GM21367 (cell line): ENCODE measurements around the gene ATP2B1.

Experiments
- ATAC-seq: cut with Tn5 transposase; IDR thresholded peaks from one replicate; pipeline ENCODE4 v1.9.1; 2021; ENCODE audit not compliant: unreplicated experiment

Gene ATP2B1

DNA sequence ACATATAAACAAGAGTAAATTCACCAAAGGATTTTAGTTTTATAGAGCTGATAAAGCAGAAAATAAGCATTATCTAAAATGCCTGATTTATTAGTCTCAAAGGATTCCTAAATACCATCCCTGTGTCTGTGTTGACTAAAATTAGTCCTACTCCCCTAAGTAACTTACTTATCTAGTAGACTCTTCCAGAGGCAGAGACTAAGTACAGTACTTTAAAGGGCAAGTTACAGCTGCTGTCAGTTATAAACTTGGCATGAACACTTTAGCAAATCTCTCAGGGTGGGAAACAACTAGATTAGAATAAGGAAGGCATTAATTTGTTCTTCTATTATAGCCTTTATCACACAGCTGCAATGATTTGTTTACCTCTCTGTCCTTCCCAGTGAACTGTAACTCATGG lies 46.0 kb downstream of the ATP2B1 start:
- no peak for ATAC-seq

DNA sequence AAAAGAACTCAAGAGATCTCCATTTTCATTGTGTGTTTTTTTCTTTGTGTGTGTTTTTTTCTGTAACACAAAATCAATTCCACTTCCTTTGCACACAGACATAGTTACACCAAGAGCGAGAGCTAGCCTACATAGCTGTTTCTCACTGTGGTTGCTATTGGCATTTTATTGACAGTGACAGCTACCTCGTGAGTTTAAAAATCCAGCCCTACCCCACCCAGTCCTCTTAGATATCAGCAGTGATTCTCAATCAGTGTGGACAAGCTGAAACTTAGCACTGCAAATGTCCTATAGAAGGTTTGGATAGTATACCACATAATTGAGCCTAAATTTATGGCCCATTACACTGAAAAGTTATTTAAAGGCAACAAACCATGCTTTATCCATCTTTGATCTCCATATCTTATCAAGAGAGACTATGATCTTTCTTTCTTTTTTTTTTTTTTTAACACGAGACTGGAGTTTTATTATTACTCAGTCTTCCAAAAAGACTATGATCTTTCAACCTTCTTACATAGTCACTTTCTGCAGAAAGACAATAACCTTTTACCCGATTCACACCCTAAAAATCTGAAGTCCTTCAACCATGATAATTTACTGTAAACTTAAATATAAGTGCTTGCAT lies 46.8 kb downstream of the ATP2B1 start:
- peak; percentile 36 for ATAC-seq

DNA sequence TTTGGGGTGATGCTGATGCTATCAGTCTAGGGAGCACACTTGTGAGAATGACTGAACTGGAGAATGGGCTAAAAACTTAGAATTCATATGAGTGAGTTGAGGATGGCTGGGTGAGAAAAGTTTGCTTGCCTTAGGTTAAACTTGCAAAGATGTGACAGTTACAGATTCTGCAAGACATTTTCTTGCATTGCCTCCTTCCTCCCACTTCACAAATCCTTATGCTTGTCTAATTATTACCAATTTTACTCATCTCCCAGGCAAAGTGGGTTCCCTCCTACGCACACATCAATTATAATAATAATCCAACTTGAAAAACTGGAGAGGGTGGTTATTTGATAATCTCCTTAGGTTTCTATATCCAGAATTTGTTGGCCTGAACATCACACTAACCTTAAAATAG lies 50.9 kb downstream of the ATP2B1 start:
- ATAC-seq, result no peak

DNA sequence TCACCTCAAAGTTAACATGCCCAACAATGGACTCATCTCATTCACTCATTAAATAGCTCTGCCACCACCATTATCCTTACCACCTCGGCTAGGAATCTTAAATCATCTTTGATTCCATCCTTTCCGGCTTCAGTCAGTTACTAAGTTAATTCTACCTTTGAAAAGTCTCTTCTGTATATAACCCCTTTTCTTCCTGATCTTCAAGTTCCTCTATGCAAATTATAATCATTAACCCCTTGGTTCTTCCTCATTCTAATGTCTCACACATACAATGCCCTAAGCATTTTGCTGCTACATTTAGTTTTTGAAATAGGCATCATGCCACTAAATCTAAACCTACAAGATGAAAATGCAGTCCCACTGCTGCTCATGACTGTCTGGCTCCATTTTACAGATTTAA lies 51.6 kb downstream of the ATP2B1 start:
- ATAC-seq, result no peak

DNA sequence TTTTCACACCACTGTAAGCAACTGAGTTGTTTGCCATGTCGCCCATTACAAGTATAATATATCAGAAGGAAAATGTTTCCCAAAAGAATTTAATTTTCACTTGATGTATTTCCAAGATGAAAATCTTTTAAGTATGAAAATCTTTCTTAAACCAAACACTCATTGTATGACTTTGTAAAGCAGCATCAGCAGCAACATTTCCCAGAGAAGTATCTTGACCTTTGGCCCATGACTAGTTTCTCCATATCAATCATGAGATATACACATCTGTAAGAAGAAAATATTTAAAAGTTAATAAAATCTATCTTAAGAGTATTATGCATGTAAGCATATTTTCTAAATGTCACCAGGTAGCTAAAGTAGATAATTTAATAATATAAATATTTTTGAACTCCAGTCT lies 52.8 kb downstream of the ATP2B1 start:
- no peak for ATAC-seq

DNA sequence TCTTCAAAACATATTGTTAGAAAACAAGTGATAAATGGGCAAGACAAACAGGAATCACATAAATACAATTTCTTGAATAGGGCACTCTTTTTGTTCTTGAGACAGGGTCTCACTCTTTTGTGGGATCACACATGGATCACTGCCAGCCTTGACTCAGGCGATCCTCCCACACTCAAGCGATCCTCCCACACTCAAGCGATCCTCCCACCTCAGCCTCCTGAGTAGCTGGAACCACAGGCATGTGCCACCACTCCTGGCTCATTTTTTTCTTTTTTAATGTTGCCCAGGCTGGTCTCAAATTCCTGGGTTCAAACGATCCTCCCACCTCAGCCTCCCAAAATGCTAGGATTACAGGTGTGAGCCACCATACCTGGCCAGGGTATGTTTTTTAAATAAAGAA lies 57.4 kb downstream of the ATP2B1 start:
- no peak for ATAC-seq

DNA sequence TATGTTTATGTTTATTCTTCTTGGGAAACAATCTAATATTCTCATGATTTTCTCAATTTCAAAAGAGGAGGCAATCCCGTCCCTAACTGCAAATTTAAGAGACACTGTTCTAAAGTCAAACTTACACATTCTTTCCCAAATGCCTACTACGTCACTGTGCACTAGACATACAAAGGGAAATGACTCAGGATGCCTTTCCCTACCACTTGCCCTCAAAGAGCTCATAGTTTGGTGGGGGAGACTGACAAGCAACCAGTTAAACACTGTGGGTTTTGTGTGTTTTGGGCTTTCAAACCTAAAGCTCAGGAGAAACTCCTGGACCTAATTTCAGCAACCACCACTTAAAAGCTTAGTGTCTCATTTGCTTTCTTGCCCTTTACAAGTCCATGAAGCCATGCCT lies 58.4 kb downstream of the ATP2B1 start:
- no peak for ATAC-seq

DNA sequence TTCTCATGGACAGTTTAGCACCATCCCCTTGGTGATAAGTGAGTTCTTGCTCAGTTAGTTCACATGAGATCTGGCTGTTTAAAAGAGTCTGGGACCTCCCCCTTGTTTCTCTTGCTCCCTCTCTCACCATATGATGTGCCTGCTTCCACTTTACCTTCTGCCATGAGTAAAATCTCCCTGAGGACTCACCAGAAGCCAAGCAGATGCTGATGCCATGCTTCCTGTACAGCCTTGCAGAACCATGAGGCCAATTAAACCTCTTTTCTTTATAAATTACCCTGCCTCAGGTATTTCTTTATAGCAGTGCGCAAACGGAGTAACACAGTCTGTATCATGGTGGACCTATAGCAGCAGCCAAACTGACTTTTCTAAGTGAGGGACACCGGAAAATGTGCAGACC lies 58.8 kb downstream of the ATP2B1 start:
- no peak for ATAC-seq

DNA sequence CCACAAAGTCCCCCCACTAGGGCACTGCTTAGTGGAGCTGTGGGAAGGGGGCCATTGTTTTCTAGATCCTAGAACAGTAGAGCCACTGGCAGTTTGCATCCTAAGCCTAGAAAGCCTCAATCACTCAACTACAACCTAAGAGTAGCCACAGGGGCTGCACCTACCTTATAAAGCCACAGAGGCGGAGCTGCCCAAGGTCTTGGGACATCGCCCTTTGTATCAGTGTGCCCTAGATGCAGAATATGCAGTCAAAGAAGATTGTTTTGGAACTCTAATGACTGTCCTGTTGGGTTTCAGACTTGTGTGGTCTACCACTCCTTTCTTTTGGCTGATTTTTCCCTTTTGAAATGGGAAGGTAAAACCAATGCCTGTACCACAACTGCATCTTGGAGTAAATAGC lies 59.5 kb downstream of the ATP2B1 start:
- no peak for ATAC-seq

DNA sequence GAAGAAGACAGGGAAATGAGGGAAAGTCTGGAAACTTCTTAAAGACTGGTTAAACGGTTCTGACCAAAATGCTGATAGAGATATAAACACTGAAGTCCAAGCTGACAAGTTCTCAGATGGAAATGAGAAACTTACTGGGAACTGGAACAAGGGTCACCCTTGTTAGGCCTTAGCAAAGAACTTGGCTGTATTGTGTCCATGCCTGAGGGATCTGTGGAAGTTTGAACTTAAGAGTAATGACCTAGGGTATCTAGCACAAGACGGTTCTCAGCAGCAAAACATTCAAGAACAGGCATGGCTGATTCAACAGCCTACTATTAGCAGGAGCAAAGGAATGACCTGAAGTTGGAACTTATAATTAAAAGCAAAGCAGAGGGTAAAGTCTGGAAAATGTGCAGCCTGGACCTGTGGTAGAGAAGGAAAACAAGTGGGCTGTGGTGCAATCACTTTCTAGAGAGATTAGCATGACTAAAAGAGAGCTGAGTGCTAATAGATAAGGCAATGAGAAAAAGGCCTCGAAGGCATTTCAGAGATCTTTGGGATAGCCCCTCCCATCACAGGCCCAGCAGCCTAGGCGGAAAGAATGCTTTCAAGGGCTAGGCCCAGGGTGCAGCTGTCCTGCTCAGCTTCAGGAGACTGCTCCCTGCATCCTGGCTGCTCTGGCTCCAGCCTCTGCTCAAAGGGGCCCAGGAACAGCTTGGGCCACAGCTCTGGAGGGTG lies 60.3 kb downstream of the ATP2B1 start:
- no peak for ATAC-seq

DNA sequence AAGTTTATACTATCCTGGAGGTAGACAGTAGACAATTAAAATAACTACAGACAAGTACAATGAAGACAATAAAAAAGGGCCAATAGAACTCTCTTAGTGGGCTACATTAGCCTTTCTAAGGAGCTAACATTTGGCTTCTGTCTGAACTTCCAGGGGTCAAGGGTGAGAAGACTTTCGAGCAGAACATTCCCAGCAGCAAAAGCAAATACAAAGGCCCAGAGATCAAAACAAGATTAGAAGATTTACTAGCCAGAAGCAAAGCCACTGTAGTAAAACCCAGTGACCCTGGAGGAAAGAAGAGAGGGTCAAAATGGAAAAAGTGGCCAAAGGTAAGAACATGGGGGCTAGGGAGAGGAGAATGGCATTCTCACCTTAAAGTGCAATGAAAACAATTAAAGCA lies 63.2 kb downstream of the ATP2B1 start:
- no peak for ATAC-seq

DNA sequence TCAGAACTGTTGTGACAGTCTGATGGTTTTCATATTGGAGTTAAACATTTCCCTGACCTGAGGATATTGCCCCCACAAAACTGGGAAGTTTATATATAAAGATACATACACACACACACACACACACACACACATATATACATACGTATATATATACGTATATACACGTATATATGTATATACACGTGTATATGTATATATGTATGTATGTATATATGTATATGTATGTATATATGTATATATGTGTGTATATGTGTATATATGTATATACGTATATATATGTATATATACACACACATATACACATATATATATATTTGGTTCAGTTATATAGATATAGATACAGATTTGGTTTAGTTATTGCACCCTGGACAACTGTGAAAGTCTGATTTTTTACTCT lies 65.7 kb downstream of the ATP2B1 start:
- ATAC-seq, result no peak

DNA sequence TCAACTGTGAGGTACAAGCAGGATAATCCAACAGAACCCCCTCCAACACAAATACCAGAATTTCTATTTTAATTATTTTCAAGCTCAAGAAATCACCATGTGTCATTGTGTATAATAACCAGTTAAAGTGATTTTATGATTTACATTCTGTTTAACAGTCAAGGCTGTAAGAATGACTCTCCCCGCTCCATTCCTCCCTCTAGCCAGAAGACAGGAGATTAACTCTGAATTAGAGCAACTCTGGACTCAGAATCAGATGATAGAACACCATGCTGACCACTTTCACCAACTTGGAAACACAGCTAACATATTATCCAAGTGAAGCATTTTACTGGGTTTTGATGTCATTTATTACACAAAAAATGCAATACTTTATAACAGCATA lies 71.9 kb downstream of the ATP2B1 start:
- no peak for ATAC-seq

DNA sequence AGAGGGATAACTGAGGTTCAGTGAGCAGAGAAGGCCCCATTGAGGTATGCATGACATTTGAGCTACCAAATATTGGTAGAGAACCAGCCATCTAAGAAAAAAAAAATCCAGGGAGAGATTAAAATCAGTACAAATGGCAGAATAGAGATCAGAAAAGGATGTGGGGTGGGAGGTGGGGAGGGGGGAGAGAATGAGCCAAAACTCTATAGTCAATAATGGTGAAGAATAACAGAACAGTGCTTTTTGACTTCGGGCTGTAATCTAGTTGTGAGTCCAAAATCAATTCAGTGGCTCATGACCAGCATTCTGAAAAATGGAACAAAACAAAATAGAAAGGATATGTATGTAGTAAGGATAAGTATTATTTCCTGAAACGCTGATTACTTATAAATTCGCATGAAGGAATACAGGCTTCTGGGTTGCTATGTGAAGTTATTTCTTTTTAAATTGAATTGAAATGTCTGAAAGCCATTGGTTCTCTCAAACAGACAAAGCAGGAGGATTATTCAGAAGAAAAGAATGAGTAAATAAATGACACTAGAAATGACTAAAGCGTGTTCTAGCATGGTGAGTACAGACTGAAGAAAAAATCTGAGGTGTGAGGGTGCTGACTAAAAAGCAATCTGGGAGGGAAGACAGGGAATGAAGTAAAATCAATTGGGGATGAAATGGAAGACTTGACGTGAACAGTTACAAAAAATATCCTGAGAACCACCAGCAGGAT lies 72.4 kb downstream of the ATP2B1 start:
- ATAC-seq, result no peak

DNA sequence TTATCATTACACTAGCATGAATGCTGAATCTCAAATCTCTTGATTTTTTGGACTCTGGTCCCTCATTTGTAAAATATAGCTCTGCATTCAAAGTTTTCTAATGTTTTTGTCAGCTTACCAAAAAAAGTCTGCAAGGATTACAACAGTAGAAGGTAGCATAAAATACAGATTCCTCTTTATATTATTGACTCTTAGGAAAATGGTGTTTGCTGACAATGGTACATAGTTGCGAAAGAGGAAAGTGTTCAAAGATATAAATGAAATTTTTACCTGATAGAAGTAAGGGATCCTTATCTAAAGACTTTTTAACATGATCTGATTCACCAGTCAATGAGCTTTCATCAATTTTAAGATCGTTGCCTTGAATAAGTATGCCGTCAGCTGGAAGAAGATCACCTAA lies 74.1 kb downstream of the ATP2B1 start:
- ATAC-seq, result no peak

DNA sequence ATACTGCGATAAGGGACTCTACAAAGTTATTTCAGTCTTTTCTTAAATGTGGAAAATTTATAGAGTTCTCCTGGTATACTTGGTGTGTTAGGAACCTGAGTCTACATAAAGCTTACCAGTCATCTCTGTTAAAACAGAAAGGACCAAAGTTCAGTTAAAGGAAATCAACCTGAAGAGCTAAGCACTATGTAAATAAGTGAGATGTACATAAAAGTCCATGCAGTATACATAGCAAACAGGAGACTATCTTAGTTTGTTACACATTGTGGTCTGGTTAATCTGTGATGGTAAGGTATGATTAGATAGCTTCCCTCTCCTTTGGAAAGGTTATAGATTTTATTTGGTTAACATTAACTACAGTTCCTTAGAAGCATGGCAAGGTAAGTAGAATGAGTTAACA lies 75.9 kb downstream of the ATP2B1 start:
- ATAC-seq, result no peak

DNA sequence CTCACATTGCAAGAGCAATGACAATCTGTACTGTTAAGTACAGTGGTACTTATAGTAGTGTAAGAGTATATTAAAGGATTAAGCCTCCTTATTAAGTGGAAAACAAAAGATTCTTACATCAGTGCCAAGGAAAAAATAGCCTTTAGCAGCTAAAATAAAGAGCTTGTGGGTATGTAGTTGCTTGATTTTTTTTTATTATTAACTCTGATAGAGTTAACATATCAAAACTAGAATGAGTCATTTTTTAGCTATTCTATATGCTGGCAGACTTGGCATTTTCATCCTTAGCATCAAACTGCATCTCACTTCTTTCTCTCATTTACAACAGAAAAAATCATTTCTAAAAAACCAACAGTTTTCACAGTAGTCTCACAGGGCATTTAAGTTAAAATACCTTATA lies 86.5 kb downstream of the ATP2B1 start:
- no peak for ATAC-seq

DNA sequence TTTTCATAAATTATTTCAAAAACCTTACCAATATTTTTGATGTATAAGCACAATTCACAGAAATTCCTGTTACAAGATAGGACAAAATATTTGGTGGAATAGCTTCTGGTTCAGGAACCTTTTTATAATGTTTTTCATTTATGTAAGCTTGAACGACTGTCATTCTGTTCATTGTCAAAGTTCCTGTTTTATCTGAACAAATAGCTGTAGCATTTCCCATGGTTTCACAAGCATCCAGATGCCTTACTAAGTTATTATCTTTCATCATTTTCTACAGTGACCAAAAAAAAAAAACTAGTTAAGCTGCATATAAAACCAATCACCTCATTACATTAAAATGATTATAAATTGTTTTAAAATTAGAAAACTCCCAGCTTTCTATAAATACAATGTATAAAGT lies 87.1 kb downstream of the ATP2B1 start:
- no peak for ATAC-seq

DNA sequence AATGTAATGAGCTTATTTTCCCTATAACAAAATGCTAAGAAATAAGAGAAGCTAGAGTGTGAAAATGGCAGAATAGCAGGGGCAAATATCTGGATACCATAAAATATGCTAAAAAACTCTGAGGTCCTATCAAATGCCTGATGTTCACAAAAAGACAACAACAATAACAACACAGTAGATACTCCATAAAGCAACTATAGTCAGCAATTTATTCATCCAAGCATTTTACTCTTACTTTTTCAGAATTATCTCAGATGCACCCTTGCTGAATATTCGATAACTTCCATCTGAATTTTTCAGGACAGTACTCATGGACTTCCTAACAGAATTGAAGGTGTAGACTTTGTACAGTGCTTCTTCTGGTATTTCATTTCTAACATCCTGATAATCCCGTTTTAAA lies 88.9 kb downstream of the ATP2B1 start:
- ATAC-seq, result no peak

DNA sequence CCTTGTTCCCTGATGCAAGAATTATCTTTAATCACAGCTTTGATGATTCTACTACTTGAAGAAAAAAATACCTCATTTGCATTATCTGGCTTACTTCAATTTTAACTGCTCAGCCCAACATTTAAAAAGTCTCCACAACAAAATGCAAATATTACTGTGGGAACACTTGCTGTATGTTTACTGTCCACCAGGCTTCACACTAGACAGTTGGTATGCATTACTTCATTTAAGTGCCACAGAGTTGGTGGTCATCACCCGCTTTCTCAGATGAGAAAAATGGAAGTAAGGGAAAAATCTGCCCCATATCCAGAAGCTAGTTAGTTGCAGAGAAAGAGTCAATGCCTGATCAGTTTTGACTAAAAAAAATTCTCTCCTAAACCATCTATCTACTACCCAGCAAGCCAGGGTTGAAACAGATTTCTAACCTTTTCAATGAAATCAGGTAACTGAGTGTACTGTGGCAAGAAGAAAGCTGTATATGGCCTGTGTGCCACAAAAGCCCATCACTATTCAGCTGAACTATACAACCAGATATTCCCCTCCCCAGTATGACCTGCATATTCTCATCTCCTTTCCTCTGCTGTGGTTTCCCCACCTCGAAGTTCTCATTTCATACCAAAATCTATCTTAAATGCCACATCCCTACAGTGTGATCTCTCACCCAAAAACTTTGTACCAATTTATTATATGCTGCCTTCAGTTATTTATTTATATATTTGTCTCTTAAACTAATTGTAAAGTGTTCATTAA lies 90.3 kb downstream of the ATP2B1 start:
- no peak for ATAC-seq

DNA sequence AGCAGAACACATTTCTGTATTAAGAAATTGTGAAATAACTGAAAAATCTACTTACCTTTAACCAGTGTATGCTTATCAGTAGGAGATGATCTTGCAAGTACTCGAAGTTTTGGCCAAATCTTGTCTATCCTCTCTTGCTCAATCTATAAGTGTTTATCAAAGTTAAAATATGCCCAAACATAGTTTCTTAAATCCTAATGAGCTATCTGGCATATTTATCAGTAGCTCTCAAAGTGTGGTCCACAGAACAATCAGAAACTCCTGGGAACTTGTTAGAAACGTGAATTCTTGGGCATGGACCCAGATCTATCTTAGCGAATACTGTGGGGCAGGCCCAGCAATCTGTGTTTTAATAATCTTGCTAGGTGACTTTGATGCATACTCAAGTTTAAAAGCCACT lies 98.3 kb downstream of the ATP2B1 start:
- no peak for ATAC-seq

DNA sequence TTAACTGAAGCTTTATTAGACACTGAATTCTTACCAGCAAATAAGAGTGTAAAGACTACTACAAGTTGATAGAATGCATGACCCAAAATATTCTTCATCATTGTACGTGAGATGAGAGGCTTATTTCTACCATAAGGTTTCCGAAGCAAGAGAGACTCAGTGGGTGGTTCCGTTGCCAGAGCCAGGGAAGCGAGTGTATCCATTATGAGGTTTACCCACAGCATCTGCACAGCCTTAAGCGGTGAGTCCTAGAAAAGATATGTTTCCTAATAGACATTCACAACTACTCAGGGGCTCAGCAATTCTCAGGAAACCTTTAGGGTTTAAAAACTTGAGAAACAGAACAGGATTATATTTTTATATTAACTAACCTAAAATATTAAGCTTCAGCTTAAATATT lies 105.0 kb downstream of the ATP2B1 start:
- no peak for ATAC-seq
